RWPE1 (cell line): ENCODE measurements around the gene NGEF.

ENCODE experiments used
- CTCF ChIA-PET: fragments of 350-600 bp; sonication (Branson Sonifier 250); formaldehyde crosslinking; extraction: SDS; loops from one replicate; lab custom pipeline; 2021; lab: Yijun Ruan, JAX
- POLR2A ChIA-PET: fragments of 400-600 bp; formaldehyde crosslinking; extraction: SDS; loops from one replicate; lab custom pipeline; 2020; ENCODE audit warnings: antibody characterized with exemption; ENCODE audit not compliant: low non-redundant PET; lab: Yijun Ruan, JAX
- DNase-seq: peaks from one replicate; pipeline ENCODE4 v3.0.0; 2012; ENCODE audit warnings: low spot score
- H3K27ac ChIP-seq: fragments of 450-650 bp; 2 replicates; pipeline ENCODE4 v1.5.1; 2017
- TF ChIP-seq, protein P1 (sequence below): fragments of 450-650 bp; conservative IDR thresholded peaks from 2 replicates; pipeline ENCODE4 v1.5.1; 2017; ENCODE audit warnings: low read depth, mild to moderate bottlenecking

Gene NGEF

DNA sequence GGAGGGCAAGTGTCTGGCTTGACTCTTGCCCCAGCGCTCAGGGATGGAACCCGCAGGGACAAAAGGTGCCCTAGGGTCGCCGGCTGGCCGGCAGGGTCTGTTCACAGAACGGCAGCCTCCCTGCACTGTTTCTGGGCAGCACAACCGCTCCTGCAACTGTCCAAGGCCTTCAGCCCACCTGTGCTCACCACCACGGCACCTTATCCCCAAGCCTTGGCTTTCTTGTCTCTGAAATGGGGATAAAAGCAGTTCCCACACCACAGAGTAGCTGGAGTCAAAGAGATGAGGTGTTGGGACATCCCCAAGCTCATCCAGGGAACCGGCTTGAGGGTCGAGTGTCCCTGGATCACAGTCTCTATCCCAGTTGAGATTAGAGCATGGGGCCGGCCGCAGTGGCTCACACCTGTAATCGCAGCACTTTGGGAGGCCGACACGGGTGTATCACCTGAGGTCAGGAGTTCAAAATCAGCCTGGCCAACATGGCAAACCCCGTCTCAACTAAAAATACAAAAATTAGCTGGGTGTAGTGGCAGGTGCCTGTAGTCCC lies 138.3 kb downstream of the NGEF start:
- ChIA-PET CTCF (no interaction called here), POLR2A (no interaction called here)
- no peak for DNase-seq
- TF ChIP-seq, protein P1, sequence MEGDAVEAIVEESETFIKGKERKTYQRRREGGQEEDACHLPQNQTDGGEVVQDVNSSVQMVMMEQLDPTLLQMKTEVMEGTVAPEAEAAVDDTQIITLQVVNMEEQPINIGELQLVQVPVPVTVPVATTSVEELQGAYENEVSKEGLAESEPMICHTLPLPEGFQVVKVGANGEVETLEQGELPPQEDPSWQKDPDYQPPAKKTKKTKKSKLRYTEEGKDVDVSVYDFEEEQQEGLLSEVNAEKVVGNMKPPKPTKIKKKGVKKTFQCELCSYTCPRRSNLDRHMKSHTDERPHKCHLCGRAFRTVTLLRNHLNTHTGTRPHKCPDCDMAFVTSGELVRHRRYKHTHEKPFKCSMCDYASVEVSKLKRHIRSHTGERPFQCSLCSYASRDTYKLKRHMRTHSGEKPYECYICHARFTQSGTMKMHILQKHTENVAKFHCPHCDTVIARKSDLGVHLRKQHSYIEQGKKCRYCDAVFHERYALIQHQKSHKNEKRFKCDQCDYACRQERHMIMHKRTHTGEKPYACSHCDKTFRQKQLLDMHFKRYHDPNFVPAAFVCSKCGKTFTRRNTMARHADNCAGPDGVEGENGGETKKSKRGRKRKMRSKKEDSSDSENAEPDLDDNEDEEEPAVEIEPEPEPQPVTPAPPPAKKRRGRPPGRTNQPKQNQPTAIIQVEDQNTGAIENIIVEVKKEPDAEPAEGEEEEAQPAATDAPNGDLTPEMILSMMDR = no peak
- peak overlapping the region; percentile 38 for H3K27ac ChIP-seq

DNA sequence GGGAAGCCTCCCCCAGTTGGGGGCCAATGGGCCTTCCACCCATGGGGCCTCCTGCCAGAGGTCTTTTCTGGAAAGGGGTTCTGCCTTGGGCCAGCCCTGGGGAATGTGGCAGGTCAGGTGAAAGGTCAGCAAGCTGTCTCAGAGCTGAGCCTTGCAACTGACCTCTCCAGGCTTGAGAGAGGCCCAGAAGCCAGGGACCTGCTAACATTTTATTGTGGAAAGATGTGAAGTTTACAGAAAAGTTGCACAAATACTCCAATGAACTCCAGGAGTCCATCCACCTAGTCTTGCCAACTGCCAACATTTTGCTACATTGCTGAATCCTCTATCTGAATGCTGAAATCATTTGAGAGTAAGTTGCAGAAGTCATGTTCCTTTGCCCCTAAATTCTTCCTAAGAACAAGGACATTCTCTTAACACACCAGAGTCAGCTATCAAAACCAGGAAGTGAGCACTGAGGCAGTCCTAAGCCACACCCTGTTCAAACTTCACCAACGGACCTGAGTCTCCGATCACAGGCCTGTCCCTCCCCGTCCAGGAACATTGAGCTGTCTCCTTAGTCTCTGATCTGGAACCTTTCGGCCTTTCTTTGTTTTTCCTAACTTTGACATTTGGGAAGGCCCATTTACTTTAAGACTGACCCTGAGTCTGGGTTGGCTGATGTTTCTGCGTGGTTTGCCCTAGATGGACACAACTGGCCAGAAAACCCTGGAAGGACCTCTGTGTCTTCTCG lies 139.0 kb downstream of the NGEF start:
- ChIA-PET CTCF (no interaction called here), POLR2A (no interaction called here)
- no peak for DNase-seq
- H3K27ac ChIP-seq = peak overlapping the region; percentile 38
- TF ChIP-seq, protein P1 = no peak

DNA sequence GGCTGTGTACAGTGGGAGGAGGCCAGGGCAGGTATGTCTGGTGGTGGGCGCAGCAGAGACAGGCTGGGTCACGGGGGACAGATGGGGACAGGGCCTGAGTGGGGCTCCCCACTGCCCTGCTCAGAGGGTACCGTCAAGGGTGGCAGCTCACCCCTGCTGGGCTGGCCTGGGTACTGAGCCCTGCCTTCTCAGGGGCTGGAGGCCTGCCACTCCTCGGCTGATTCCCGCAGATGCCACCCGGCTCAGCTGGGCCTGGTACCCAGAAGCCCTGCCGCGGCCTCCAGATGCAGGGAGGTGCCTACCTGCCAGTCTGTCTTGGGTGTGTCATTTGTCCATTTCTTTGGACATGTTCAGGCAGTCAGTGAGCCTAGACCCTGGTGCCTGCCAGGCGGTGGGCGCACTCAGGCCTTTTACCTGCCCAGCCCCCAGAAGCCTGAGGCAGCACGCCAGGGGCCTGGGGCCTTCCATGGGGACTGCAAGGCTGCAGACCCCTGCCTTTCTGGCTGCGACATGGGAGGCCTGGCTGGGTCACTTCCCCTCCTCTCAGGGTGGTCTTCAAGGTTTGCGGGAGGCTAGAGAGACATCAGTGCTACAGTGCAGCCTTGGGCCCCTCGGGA lies 139.7 kb downstream of the NGEF start:
- ChIA-PET CTCF (no interaction called here), POLR2A (no interaction called here)
- DNase-seq = no peak
- TF ChIP-seq, protein P1 = no peak
- peak overlapping the region; percentile 38 for H3K27ac ChIP-seq

DNA sequence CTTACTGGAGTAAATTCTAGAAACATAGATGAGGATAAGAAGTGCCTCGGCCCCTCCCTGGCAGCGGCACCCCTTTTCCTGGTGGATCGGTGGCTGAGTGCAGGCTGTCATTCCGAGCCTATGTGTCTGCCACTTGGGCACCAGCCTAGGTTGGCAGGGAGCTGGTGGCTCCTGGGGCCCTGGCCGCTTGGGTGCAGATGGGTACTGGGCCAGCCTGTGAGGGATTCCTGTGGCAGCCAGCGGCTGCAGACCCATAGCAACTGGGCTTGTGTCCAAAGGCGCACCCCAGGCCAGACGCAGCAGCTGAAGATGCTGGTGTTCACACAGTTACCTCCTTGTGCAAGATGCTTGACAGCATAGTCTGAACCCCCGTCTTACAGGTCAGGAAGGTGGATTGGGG lies 140.2 kb downstream of the NGEF start:
- POLR2A ChIA-PET = no interaction called here
- CTCF ChIA-PET = interaction anchor here (0.6 to 0.7 kb wide), 2 partner anchors 56 to 379 kb away, joined by 3 to 4 read pairs; partner anchors contain the start of gene ATG16L1
- TF ChIP-seq, protein P1 = no peak
- no peak for DNase-seq
- H3K27ac ChIP-seq = peak overlapping the region; percentile 38; the same call in 1 of the 2 replicates

DNA sequence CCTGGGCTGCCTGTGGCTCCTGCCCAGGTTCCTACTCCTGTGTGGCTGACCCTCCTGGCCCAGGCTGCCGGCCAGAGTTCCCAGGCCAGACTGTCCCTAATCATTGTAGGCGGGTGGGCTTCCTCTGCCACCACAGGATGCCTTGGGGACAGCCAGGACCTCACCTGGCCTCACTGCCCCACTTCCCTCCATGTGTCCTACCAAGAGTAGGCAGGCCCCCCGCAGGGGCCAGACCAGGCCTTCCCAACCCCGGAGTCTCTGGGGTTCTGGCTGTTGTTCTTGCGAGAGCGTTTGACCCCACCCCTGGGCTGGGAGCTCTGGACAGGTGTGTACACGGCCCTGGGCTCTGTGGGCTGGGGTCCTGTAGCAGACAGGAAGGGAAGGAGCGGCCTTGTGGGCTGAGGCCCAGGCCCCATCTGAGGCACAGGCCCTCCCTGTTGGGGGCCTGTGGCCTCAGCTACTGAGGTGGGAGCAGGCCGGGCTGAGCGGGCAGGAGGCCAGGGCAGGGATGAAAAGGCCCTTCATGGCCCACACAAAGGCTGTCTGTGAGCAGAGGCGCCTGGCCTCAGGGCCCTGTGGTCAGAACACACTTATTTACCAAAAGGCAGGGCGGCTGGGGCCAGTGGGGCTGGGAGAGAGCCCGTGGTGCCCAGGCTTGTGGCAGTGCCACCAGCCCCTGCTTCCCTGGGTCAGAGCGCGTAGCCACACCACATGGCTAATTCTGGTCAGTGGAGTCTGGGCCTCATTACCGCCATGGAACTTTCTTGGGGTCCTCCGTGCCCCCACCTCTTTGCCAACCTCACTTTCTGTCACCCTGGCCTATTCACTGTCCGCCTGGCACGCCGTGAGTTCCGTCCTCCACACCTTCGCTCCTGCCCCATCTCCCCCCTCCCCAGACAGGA lies 141.0 kb downstream of the NGEF start:
- ChIA-PET POLR2A (no interaction called here), CTCF (interaction anchor here (0.6 to 1.1 kb wide), 3 partner anchors 10 to 380 kb away, joined by 3 to 4 read pairs (median 4); partner anchors contain the start of gene ATG16L1)

More for the DNA sequence above, 141.0 kb downstream of the NGEF start:
- H3K27ac ChIP-seq = no peak overlapping the region
- TF ChIP-seq, protein P1 = no peak
- no peak for DNase-seq
